Spinal cord (tissue), 10 donors: Measurements from ENCODE around the gene APOBEC3F. TPM values are rescaled to one million over a fixed set of nuclear protein-coding genes. Genes with fewer than 3 reads are reported as not detected.
"Not testable (repeated sequence)": the region's sequence is repeated elsewhere in the genome, so short reads cannot be mapped to it uniquely, and the experiment has no call there.

Source experiments
- DNase-seq, 6 donors: peaks; one replicate each; pipeline versions ENCODE4 v3.0.0 to v3.0.0-alpha.2; 2013 to 2015; ENCODE audit warnings: low spot score in 6 of 6, low read depth in 4 of 6
- H3K27ac ChIP-seq: one replicate; pipeline ENCODE4 v1.5.1; 2013; ENCODE audit warnings: low read depth, low read length, control low read depth
- H3K27me3 ChIP-seq: one replicate; pipeline ENCODE4 v1.6.1; 2013; ENCODE audit warnings: low read length; ENCODE audit not compliant: control insufficient read depth, insufficient read depth
- H3K36me3 ChIP-seq: one replicate; pipeline ENCODE4 v1.6.1; 2013; ENCODE audit warnings: low read length; ENCODE audit not compliant: control insufficient read depth, insufficient read depth
- H3K4me1 ChIP-seq: one replicate; pipeline ENCODE4 v1.6.1; 2013; ENCODE audit warnings: low read length; ENCODE audit not compliant: control insufficient read depth, insufficient read depth
- H3K4me3 ChIP-seq: one replicate; pipeline ENCODE4 v1.5.1; 2013; ENCODE audit warnings: low read depth, low read length, control low read depth
- H3K9me3 ChIP-seq: one replicate; pipeline ENCODE4 v1.6.1; 2013; ENCODE audit warnings: low read length; ENCODE audit not compliant: control insufficient read depth, insufficient read depth
- WGBS: methylation state at CpG from one replicate; pipeline ENCODE4 v1.1.5; 2013; ENCODE audit warnings: missing lambda C conversion rate; ENCODE audit not compliant: insufficient coverage; 5-methylcytosine and 5-hydroxymethylcytosine counted together
- polyA plus RNA-seq, 2 donors: library from polyadenylated mRNA; unstranded; fragments of 120-200 nt; gene quantifications; one replicate each; pipeline ENCODE4 v1.2.1, GENCODE V29; 2013; ENCODE audit not compliant: insufficient read length in 2 of 2
- total RNA-seq, 2 donors: library from RNA; depleted of rRNA in 1 of 2; stranded (reverse); fragments of 120-200 nt in 1 of 2; fragments of >200 nt in 1 of 2; gene quantifications; one replicate each; pipeline versions ENCODE4 v1.2.3 to v1.2.4, GENCODE V29; 2013 to 2014
- donor health status: healthy.

Gene APOBEC3F
- total and polyA plus RNA-seq, 4 donors: 1.9 to 8.0 (median 3.2) TPM

GRCh38 chr22:39068033-39068785, 27.5 kb downstream of the APOBEC3F start:
- Histone ChIP-seq H3K27ac (no peak overlapping the region), H3K4me1 (no peaks in the 10 kb centered on the region), H3K9me3 (no peaks in the 10 kb centered on the region), H3K4me3 (no peak overlapping the region), H3K36me3 (no peaks in the 10 kb centered on the region), H3K27me3 (peaks cover 2% of the 10 kb centered on the region)
- 67% methylated on average over 9 of the region's 13 CpGs for WGBS
- no peak for DNase-seq

DNA sequence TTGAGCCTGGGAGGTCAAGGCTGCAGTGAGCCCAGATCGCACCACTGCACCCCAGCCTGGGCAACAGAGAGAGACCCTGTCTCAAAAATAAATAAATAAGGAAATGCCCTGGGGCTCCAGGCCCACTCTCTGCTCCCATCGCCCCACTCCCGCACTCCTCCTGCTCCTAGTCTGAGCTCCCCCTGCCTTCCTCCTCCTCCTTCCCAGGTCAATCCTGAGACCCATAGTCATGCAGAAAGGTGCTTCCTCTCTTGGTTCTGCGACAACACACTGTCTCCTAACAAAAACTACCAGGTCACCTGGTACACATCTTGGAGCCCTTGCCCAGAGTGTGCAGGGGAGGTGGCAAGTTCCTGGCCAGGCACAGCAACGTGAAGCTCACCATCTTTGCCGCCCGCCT, 29.5 kb downstream of the APOBEC3F start:
- Histone ChIP-seq H3K9me3 (no peaks in the 10 kb centered on the region), H3K27ac (no peak overlapping the region), H3K4me1 (no peaks in the 10 kb centered on the region), H3K27me3 (peaks cover 2% of the 10 kb centered on the region), H3K36me3 (no peaks in the 10 kb centered on the region), H3K4me3 (no peak overlapping the region)
- no peak for DNase-seq
- WGBS: 88% methylated on average over 6 of the region's 7 CpGs

DNA sequence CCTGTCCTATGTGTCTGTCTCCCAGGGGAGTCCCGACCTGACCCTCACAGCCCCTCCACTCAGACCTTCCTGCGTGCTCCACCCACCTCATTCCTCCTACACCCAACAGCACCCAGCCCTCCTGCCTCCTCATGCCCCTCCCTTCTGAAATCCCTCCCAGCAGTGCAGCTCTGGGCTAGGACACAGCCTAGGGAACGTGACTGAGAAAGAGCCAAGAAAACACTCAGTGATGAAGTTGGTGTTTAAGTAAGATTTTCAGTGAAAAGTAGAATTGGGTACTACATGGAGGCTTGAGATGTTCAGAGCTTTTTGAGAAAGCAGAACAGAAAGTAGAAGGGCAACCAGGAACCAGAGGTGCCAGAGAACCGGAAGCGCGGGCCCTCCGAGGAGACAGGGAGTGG, 31.9 kb downstream of the APOBEC3F start:
- H3K36me3 ChIP-seq, H3K4me1 ChIP-seq, H3K27me3 ChIP-seq, H3K4me3 ChIP-seq, H3K9me3 ChIP-seq, H3K27ac ChIP-seq, DNase-seq: not testable (repeated sequence)
- WGBS: 89% methylated on average over 6 of the region's 7 CpGs

GRCh38 chr22:39073981-39074380, 33.3 kb downstream of the APOBEC3F start:
- H3K27ac ChIP-seq: no peak overlapping the region
- H3K9me3 ChIP-seq: no peaks in the 10 kb centered on the region
- H3K4me1 ChIP-seq: peaks cover 6% of the 10 kb centered on the region
- DNase-seq: peak in 1 of 6 donors; percentile 13
- H3K4me3 ChIP-seq: no peak overlapping the region
- no peaks in the 10 kb centered on the region for H3K36me3 ChIP-seq
- peaks cover 2% of the 10 kb centered on the region for H3K27me3 ChIP-seq
- WGBS: no CpG with 5 or more reads among the region's 2 CpGs

DNA sequence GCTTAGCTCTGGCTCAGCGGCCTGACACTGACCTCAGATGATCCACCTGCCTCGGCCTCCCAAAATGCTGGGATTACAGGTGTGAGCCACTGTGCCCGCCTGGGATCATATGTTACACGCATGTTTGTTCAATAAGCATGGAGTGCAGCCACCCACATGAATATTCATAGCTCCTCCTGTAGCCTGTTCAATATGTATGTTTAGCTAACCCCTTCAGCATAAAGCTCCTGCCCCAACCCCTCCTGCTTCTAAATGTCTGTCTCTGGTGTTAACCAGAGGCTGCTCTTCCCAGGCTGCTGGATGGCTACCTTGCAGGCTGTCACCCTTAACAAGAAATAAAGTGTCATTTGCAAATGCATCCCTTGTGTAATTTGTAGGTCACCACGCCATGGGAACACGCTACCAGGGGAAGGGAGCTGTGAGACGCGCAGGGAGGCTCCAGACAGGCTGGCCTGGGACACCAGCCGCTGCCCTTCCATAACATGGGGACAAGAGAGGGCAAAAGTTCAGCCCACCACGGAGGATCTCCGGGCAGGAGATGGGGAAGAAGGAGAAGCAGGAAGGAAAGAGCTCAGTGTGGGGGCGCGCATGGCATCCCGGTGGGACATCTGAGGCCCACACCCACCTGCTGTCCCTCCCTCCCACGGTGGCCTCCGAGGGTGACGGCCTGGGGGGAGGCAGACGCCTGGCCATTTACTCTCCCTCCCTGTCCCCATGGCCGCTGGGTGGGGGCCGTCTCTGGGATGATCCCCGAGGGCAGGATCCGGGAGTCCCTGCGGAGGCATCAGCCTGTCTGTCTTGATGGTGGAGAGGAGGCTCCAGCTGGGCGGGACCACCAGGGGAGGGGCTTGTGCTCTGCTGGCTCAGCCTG, 35.7 kb downstream of the APOBEC3F start:
- H3K4me1 ChIP-seq, H3K27me3 ChIP-seq, H3K36me3 ChIP-seq, DNase-seq, H3K4me3 ChIP-seq, H3K9me3 ChIP-seq, H3K27ac ChIP-seq: not testable (repeated sequence)
- 45% methylated on average over 9 of the region's 24 CpGs for WGBS

- peak within 1 kb of the TSS; percentile 27 for H3K4me3 ChIP-seq
- not testable (repeated sequence) for H3K4me1 ChIP-seq, H3K9me3 ChIP-seq, DNase-seq, H3K27me3 ChIP-seq, H3K27ac ChIP-seq, H3K36me3 ChIP-seq
- 32% methylated on average over 10 of the region's 17 CpGs for WGBS
Measured at GRCh38 chr22:39077026-39077840, 36.6 kb downstream of the APOBEC3F start, which contains the start of gene APOBEC3G. Gene APOBEC3G (plus strand): TSS chr22:39077275. CDS start chr22:39077362, 87 bp downstream.

GRCh38 chr22:39077912-39078311, 37.2 kb downstream of the APOBEC3F start:
- not testable (repeated sequence) for H3K27ac ChIP-seq, H3K36me3 ChIP-seq, H3K4me1 ChIP-seq, H3K9me3 ChIP-seq, H3K4me3 ChIP-seq, DNase-seq, H3K27me3 ChIP-seq
- 86% methylated on average over 10 of the region's 12 CpGs for WGBS

- DNase-seq: no peak
- H3K27me3 ChIP-seq: no peaks in the 10 kb centered on the region
- 100% methylated on average over 1 of the region's 8 CpGs for WGBS
Measured at GRCh38 chr22:39078329-39078728, 37.7 kb downstream of the APOBEC3F start.

DNA sequence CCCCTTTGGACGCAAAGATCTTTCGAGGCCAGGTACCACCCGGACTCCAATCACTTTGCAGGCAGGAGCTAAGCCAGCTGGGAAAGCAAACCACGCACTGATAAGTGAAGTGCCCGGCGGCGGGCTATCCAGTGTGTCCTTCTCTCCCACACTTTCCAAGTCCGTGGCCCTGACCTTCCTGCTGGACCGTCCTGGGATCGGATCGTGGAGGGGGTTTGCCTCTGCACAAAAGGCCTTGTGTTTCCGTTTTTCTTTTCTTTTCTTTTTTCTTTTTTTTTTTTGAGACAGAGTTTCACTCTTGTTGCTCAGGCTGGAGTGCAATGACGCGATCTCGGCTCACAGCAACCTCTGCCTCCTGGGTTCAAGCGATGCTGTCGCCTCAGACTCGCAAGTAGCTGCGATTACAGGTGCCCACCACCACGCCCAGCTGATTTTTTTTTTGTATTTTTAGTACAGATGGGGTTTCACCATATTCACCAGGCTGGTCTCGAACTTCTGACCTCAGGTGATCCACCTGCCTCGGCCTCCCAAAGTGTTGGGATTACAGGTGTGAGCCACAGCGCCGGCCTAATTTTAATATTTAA, 38.5 kb downstream of the APOBEC3F start:
- H3K4me3 ChIP-seq, H3K27ac ChIP-seq, H3K36me3 ChIP-seq, H3K9me3 ChIP-seq, H3K4me1 ChIP-seq, DNase-seq, H3K27me3 ChIP-seq: not testable (repeated sequence)
- WGBS: 70% methylated on average over 2 of the region's 24 CpGs

More at GRCh38 chr22:39078329-39078728, 37.7 kb downstream of the APOBEC3F start:
- Histone ChIP-seq H3K9me3 (no peaks in the 10 kb centered on the region), H3K4me3 (no peak overlapping the region), H3K27ac (no peak overlapping the region), H3K36me3 (no peaks in the 10 kb centered on the region), H3K4me1 (peaks cover 9% of the 10 kb centered on the region)
